Stimulated activated CD4-positive, alpha-beta T cell treated with anti-CD3 and anti-CD28 coated beads, Interleukin-1b, Interleukin-23, amount 100 ng/mL, for 1 hour (primary cell): Measurements from ENCODE around the gene PRLHR.

Source experiments
- DNase-seq, 2 donors: peaks; one replicate each; pipeline ENCODE4 v3.0.0-alpha.2; 2020; ENCODE audit warnings: low read depth in 2 of 2

Gene PRLHR

DNA sequence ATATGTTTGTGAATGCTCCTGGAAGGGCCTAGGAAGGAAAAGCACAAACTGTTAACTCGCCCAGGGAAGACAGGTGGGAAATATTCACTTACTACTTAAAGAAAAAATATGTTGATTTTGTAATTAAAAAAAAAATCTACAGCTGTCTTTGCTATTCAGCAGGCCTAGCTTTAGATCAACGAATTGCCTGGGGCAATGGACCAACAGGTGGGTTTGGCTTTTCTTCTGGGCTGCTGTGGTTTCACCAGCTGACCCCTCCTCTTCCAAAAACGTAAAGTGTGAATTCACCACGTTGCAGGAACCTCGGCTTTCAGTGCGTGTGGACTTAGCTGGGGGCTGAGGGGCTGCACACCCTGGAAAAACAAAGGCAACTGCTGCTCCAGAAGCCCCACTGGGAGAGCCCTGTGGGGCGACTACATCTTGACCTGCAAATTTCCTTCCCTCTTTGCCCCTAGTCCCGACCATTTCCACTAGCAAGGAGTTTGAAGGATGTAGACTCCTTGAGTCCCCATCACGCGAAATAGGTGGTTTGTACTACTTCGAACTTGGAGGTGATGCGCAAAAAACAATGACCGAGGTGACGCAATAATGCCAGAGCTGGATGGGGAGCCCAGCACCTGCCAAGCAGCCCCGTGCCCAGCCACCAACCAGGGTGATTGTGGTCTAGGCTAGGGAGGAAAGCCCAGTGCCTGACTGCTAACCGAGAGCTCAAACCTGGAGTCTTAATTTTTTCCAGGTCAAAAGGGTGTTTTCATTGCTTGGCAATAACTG is 7.4 kb downstream of the PRLHR start:
- no peak for DNase-seq

DNA sequence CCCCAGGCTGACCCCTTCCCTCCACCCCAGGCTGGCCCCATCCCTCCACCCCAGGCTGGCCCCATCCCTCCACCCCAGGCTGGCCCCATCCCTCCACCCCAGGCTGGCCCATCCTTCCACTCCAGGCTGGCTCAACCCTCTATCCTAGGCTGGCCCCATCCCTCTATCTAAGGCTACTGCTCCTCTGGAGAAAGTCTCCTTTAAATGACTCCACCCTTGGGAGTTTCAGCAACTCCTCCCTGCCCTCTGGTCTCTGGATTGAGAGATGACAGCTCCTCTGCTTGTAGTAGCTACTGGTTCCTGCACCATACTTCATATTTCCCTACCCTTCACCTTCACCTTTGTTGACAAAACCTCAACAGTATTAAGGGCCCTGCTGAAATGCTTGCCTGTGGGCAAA is 8.5 kb downstream of the PRLHR start:
- no peak for DNase-seq

DNA sequence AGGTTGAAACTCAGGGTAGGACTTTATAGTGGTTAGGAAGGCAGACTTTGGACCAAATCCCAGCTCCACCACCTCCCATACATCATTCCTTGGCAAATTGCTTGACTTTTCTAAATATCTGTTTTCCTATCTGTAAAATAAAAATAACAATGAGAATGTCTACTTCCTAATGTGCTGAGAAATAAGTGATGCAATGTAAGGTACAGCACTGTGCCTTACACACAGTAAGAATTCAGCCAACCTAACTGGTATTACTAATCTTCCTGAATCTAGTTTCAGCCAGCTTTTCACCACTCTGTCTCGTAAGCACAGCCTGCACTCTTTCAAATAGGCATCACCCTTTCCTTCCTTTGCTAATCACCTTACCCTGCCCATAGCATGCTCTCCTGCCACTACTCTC is 9.7 kb downstream of the PRLHR start:
- DNase-seq: no peak

DNA sequence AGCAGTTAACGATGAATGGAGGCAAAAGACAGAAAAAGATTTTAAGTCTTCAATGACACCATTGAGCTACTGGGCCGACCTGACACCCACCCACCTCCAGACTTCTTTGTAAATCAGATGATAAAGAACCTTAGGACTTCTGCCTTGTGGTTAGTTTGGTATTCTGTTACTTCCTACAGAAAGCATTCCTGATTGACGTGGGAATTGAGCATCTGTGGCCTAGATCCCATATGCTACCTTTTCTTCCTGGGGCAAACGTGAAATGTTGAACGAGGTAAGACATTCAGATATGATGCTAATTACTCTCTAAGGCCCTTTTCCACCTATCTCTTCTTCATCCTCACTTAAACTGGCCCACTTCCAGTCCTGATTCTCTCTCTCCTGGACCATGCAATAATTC is 10.2 kb downstream of the PRLHR start:
- DNase-seq: no peak

DNA sequence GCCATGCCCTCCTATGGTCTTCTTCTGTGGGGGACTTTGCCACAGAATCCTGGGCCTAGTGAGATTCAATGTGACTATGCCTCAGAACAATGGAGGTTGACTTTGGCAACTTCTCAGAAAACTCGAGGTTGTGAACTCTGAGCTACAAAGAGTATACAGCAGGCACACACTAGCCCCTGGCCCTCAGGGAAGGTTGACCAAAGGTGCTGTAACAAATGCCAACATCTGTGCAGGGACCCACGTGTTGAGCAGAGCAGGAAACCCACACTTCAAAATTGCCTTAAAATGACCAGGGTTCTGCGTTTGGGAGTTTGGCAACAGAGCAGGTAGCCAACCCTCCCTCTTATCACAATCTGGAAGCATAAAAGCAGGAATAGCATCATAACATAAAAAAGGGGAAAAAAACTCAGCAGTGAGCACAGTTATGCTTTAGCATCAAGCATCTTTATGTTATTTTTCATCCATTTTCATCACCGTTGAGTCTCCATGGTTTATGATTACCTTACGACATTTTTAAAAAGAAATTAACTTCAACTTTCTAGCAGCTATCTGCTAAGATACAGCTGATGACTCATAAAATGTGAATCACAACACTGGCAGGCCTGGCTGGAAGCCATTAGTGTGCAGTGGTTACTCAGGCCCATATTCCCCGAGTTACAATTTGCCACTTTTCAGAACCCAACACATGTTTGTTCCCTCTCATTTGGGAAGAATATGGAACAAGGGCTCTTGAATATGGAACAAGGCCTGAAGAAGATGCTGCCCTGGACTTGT is 11.1 kb downstream of the PRLHR start:
- no peak for DNase-seq

DNA sequence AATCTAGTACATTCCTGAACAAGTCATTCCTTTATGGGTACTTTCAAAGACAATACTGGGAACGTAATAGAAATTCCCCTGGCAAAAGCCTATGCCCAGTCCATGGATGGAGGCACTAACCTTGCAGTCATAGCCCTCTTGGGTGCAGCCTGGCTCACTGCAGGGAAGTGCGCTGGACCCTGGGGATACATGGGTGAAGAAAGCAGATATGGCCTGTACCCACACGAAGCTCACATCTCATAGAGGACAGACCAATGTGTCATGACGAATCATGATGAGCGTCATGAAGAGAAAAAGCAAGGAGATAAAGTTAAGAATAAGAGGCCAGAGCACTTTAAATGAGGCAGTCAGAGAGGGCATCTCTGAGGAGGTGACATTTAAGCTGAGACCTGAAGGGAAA is 11.8 kb downstream of the PRLHR start:
- no peak for DNase-seq

DNA sequence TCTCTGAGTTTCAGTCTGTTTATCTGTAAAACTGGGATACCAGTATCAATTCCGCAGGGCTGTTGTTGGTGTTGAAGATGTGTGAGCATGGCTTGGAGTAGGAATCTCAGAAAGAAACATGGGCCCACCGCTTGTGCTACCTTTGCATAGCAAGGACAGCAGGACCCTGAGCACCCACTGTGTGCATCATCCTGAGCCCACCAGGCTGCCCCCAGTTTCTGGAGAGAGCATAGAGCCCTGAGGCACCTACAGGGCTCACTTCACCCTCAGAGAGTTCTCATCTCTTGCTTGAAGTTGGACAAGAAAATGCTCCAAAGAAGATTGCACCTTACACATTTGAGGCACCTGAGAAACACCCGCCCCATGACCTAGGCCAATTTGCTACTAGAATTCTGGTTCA is 12.9 kb downstream of the PRLHR start:
- no peak for DNase-seq

DNA sequence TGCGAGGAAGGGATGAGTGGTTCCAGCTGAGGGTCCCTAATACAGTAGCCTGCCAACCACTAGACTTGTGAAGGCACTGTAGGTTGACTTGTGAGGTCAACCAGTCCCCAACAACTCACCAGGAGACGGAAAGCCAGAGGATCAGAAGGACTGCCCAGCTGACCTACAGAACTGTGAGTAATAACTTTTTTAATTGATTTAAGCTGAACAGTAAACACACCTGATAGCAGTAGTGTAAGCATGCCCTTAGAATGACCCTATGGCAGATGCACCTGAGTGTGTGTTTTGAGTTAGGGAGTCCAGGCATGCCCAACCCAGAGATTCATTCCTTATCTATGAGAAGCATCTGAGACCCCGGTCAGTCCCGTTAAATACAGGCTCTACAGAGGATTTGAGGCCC is 14.1 kb downstream of the PRLHR start:
- no peak for DNase-seq

DNA sequence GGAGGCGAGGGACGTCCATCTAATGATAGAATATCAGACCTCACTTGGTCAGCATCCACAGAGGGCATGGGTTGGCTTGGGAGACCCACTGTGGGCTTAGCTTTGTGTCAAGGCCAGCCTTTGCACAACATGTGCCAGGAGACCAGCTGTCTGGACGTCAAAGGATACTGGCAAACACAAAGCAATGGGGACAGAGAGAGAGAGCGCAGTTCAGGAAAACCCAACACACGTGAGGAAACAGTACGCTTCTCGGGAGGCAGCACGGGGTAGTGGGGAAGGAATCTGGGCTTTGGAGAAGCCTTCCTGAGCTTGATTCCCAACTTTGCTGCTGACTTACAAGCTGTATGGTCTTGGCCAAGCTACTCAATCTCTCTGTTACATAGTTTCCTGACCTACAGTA is 14.7 kb downstream of the PRLHR start:
- no peak for DNase-seq

DNA sequence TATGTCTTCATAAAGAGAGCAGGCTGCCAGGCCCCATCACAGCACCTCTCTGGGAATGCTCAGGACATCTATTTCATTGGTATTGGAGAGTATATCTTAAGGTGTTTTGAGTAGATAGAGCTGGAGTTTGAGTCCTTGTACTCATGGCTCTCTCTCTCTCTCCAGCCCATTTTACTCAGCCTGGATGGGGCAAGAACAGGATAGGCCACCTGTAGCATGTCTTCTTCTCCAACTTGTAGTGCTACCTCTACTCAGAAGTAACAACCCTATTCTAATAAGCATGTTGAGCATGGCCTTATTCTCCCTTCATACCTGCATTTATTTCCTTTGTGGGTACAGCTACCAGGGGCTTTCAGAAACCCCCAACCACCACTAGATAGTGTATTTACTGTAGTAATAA is 21.9 kb downstream of the PRLHR start:
- DNase-seq: no peak

DNA sequence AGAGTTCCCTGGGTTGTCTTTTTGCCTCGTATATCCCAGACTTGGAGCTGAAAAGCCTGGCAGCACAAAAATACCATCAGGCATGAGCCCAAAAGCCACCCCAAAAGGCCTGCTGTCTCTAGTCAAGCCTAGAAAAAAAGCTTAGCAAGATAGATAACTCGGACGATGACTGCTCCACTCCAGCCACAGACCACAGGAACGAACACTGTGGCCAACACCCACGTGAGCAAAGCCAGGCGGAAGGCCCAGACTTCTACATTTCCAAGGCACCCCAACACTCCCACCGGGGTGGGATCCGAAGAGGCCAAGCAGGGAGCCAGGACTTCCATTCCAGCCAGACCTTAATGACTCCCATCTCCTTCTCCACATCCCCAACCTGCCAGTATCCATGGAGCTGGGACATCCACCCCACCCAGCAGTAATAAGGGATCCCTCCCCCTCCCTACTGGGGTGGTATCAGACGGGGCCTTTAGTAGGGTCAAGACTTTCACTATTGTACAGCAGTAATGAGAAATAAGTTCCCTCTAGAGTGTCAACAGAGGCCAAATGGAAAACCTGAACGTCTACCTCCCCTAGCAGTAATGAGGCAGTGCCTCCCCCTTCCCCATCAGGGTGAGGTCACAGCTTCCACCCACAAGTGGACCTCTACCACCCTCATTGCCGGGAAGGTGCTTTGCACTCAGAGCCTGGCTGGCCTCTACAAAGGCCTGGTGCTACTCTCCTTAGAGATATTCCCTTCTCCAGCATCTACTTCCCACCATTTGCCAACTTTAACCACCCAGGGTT is 23.0 kb downstream of the PRLHR start:
- no peak for DNase-seq

DNA sequence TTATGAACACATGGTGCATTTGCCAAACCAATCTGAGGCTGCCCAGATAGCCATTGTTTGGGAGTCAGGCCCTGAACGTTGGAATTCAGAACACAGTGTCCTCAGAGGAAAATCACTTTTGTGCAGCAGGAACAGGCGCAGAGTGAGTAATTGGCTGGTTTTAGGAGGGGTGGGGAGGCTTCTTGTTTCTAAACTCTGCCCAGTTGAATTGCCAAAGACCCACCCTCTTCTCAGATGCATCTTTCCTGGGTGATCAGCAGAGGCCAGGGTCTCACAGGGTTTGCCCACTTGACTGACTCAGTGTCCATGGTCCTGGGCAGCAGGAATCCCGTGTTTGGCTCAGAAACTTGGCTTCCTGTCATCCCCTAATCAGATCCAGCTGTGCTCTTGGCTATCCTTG is 24.3 kb downstream of the PRLHR start:
- no peak for DNase-seq

DNA sequence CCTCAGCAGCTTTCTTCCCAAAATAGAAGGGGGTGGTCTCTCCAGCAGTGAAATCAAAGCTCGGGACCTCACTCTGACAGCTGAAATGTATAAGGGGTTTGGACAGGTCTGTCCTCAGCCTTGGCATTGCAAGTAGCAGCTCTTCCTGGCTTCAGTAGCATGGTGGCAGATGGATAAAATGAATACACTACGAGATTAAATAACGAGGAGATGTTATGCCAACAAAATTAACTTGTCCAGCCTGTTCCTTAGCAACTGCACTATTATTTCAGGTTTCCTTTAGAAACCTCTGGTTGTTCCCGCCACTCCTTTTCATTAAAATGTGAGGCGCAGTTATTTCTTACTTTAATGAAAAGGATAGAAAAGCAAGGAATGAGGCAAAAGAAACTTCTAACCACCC is 24.9 kb downstream of the PRLHR start:
- no peak for DNase-seq

DNA sequence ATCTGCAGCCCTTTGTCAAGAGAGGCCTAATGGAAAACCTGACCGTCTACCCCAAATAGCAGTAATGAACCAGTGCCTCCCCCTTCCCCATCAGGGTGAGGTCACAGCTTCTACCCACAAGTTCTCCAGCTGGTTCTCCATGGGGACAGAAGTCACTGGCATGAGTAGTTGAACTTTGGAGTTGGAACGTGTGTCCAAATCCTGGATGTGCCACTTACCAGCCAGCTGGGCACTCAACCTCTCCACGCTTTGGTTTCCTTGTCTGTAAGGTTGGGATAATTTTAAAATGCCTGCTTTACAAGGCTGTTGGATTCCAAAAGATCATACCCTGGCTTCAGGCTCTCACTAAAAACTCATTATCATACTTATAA is 25.6 kb downstream of the PRLHR start:
- DNase-seq: no peak

DNA sequence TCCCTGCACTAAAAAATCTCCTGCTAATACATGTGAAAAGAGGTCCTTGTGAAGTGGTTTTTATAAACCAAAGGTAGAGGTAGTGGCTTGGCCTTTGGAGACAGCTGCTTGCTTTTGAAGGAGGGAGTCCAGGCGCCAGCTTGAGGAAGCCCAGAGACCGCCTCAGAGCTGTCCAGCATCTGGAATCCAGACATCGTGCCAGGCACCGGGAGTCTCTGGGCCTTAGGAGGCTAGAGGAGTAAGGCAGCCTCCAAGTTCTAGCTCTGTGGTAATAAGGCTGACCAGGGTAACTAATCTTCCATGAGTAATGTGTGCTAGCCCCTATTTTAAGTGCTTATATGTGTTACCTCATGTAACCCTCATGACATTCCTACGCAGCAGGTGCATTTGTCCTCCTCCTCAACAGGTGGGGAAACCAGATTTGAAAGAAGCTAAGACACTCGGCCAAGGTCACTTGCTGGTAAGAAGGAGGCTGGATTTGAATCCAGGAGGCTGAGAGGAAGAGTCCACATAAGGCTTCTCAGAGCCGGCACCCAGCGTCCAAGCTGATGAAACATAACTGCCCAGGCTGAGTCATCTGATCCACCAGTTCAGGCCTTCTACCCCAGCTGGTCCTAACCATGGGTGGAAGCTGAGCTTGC is 26.1 kb downstream of the PRLHR start:
- DNase-seq: no peak

DNA sequence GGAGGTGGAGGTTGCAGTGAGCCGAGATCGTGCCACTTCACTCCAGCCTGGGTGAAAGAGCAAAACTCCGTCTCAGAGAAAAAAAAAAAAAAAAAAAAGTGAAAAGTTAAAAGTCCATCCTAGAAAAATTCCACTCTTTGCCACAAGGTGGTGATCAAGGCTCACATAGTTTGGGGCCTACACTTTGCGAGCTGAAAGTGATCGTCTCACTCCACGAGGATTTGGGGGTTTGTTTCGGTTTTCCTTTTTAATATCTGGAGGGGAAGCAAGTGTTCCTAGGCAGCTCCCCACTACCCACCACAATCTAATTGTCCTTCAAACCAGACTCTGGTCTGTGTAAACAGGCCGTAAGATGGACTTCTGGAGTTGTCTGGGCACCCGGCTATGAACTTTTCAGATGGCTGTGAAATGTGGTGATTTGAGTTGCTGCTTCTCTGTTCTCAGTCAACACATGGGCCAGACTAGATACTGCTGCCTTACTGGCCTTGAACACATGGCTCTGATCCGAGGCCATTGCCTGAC is 27.1 kb downstream of the PRLHR start:
- DNase-seq: peak in 1 of 2 donors; percentile 23

DNA sequence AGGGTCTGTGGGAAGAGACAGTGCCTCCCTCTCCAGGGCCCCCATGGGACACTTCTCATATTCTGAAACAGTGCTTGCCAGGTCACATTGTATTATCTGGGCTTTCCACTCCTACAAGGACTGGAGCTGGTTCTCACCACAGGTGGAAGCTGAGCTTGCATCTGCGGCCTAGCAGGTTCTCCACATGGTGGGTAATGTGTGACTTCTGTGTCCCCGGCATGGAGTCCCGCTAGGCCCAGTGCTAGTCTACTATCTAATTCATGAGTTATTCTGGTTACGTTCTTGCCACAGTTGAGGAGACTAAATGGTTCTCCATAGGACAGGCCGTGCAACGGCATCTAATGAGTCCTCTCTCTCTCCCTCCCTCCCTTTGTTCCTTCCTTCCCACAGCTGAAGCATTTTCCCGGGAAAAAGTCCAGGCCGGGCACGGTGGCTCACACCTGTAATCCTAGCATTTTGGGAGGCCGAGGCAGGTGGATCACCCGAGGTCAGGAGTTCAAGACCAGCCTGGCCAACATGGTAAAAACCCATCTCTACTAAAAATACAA is 27.7 kb downstream of the PRLHR start:
- DNase-seq: no peak

DNA sequence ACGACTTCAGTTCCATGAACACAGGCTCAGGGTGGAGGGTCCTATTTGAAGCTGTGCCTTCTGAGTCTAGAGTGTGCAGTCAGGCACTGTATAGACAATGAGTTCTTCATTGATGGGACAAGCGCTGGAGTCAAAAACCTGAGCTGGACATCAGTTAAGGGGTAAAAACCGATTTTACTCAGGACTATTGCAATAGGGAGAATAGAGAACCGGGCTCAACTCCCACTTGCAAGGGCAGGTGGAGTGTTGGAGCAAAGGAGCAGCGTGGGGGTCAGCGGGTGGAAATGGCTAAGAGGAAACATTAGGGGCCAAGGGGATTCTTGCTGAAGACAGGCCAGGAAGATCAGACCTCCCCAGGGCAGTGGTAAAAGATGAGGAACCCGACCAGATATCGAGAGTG is 28.5 kb downstream of the PRLHR start:
- DNase-seq: no peak

DNA sequence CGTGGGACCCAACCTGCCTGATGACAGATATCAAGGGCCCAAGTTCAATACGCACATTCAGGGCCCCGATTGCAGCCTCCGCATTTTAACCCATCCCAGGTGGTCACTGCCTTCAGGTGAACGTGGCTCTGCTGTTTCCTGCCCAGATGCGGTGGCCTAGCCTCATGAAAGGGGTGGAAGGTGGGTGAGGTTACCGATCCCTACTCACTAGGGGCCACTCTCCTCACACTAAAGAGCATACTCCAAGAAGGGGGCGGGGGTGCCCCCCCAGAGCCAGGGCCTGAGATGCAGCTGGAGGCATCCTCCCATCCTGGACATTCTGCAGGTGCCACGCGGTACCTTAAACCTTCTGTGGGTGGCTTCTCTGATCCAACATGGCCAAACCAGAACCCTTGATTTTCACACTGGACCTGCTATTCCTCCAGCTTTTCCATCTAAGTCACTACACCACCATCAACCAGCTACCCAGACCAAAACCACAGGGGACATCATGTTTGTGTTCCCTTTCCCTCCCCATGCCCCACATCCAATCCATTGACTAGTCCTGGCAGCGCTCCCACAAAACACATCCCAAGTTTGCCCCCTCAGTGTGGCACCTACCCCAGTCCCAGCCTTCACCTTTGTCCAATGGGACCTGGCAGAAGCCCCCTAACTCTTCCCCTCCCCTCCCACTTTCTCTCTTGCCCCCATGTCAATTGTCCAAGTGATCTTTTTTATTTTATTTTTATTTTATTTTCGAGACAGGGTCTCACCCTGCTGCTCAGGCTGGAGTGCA is 30.0 kb downstream of the PRLHR start:
- DNase-seq: no peak

DNA sequence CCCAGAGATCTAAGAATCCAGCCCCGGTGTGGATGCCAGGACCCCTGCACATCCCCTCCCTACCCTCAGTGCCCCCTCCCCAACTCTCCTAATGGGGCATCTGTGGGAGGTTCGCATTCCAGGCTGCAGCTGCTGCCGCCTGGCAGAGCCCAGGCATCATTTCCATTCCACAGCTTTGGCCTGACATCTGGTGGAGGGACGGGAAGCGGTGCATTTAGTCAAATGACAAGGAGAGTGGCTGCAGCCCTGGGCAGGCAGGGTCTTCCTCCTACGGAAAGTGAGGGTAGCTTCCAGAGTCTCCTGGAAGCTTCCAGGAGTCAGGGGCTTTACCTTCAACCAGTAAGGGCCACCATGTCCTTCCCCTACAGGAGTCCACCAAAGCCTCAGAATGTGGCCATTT is 30.8 kb downstream of the PRLHR start:
- DNase-seq: no peak

DNA sequence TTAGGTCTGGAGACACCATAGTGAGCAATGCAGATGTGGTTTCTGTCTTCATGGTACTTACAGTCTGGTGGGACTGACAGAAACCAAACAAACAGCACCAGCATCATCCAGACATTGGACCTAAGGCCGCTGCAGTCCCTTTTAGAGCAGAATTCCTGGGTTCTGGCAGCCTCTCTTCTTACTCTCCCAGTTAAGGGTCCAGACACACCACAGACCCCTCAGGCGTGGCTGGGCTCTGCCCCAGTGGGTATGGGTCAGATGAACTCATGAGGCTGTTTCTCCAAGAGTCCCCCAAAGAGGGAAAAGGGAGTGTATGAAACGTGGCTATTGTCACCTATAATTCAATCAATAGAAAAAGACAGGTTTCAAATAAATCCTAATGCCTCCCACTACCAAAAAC is 31.3 kb downstream of the PRLHR start:
- no peak for DNase-seq
